ENCODE results near the gene APLP1. TPM values are rescaled to one million over a fixed set of nuclear protein-coding genes. Genes with fewer than 3 reads are reported as not detected.
A peak's percentile ranks its signal among the peaks of the same experiment; 100 is the strongest.

APLP1 gene
- total RNA-seq, 1 experiment from 2014 or later = 11.5 TPM

DNA sequence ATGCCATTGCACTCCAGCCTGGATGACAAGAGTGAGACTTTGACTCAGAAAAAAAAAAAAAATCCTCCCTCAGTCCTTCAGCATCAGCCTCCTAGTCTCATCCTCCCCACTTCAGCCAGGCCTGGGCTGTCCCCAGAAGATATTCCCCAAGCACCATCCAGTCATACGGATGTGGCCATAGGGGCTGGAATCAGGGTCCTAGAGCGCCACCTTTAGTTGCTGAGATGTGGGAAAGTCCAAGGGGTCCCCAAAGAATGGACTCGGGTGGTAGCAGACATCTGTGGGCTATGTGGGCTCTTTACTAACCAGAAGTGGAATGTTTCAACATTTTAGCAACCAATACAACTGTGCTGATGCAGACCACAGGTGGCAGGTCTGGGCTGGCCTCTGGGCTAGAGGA is 42.8 kb downstream of the APLP1 start:
- TF ChIP-seq, protein P1, sequence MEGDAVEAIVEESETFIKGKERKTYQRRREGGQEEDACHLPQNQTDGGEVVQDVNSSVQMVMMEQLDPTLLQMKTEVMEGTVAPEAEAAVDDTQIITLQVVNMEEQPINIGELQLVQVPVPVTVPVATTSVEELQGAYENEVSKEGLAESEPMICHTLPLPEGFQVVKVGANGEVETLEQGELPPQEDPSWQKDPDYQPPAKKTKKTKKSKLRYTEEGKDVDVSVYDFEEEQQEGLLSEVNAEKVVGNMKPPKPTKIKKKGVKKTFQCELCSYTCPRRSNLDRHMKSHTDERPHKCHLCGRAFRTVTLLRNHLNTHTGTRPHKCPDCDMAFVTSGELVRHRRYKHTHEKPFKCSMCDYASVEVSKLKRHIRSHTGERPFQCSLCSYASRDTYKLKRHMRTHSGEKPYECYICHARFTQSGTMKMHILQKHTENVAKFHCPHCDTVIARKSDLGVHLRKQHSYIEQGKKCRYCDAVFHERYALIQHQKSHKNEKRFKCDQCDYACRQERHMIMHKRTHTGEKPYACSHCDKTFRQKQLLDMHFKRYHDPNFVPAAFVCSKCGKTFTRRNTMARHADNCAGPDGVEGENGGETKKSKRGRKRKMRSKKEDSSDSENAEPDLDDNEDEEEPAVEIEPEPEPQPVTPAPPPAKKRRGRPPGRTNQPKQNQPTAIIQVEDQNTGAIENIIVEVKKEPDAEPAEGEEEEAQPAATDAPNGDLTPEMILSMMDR (IDR thresholded peaks at IDR 0.05; ENCODE audit: unreplicated experiment) = no peak
- H3K27me3 Mint-ChIP-seq (ENCODE audit: unreplicated experiment) = peaks cover 14% of the 10 kb centered on the region
- H3K4me1 Mint-ChIP-seq (ENCODE audit: low read depth, unreplicated experiment) = no peaks in the 10 kb centered on the region
- no TSS peak for BruUV-seq (replicated peaks)
- H3K36me3 Mint-ChIP-seq (ENCODE audit: insufficient read depth, unreplicated experiment) = no peaks in the 10 kb centered on the region
- no peak overlapping the region for H3K4me3 Mint-ChIP-seq (ENCODE audit: low read depth, unreplicated experiment)
- CTCF ChIA-PET = interaction anchor here (1.2 kb wide), 1 partner anchor 11 kb away, joined by 3 read pairs; the partner anchor contains the start of gene NFKBID
- intact Hi-C loops (cut with micrococcal nuclease; ENCODE audit: unreplicated experiment) = no loop called here
- no peaks in the 10 kb centered on the region for H3K9me3 Mint-ChIP-seq (ENCODE audit: low read depth, unreplicated experiment)
- H3K27ac Mint-ChIP-seq (ENCODE audit: unreplicated experiment) = no peak overlapping the region
- DNase-seq = no peak

DNA sequence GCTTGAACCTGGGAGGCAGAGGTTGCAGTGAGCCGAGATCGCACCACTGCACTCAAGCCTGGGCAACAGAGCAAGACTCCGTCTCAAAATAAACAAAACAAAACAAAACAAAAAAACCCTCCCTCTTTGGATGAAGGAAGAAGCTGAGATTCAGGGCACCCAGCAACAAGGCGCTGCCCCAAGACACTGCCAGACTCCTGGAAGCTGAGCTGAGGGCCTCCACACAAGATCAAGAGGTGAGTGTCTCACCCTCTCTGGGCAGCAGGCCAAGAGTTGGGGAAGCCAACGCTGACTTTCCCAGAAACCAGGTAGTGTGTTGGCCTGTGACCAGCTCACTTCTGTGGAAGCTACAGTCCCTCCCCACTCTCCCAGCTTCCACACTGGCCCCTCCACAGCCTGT is 43.4 kb downstream of the APLP1 start:
- BruUV-seq (replicated peaks) = no TSS peak
- intact Hi-C loops (cut with micrococcal nuclease; ENCODE audit: unreplicated experiment) = no loop called here
- peaks cover 14% of the 10 kb centered on the region for H3K27me3 Mint-ChIP-seq (ENCODE audit: unreplicated experiment)

DNA sequence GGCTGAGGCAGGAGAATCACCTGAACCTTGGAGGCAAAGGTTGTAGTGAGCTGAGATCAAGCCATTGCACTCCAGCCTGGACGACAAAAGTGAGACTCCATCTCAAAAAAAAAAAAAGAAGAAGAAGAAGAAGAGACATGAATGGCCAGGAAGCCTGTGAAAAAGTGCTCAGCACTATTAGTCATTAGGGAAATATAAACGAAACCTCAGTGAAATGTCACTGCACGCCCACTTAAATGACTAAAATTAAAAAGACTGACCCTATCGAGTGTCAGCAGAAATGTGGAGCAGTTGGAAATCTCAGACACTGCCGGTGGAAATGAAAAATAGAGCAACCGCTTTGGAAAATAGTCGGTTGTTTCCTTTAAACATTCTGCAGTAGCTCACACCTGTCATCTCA is 45.2 kb downstream of the APLP1 start:
- TF ChIP-seq, protein P1 (IDR thresholded peaks at IDR 0.05; ENCODE audit: unreplicated experiment) = no peak
- CTCF ChIA-PET = no interaction called here
- H3K27me3 Mint-ChIP-seq (ENCODE audit: unreplicated experiment) = peaks cover 14% of the 10 kb centered on the region
- no peak overlapping the region for H3K27ac Mint-ChIP-seq (ENCODE audit: unreplicated experiment)
- no peaks in the 10 kb centered on the region for H3K36me3 Mint-ChIP-seq (ENCODE audit: insufficient read depth, unreplicated experiment)
- no peak overlapping the region for H3K4me3 Mint-ChIP-seq (ENCODE audit: low read depth, unreplicated experiment)
- intact Hi-C loops (cut with micrococcal nuclease; ENCODE audit: unreplicated experiment) = no loop called here
- H3K4me1 Mint-ChIP-seq (ENCODE audit: low read depth, unreplicated experiment) = no peaks in the 10 kb centered on the region
- no peaks in the 10 kb centered on the region for H3K9me3 Mint-ChIP-seq (ENCODE audit: low read depth, unreplicated experiment)
- no TSS peak for BruUV-seq (replicated peaks)
- no peak for DNase-seq

More for the DNA sequence above, 43.4 kb downstream of the APLP1 start:
- Mint-ChIP-seq H3K4me1 (ENCODE audit: low read depth, unreplicated experiment) (no peaks in the 10 kb centered on the region), H3K9me3 (ENCODE audit: low read depth, unreplicated experiment) (no peaks in the 10 kb centered on the region), H3K4me3 (ENCODE audit: low read depth, unreplicated experiment) (no peak overlapping the region), H3K36me3 (ENCODE audit: insufficient read depth, unreplicated experiment) (no peaks in the 10 kb centered on the region), H3K27ac (ENCODE audit: unreplicated experiment) (no peak overlapping the region)
- DNase-seq = peak; percentile 53
- CTCF ChIA-PET = interaction anchor here (1.2 kb wide), 1 partner anchor 12 kb away, joined by 3 read pairs; the partner anchor contains the start of gene NFKBID
- TF ChIP-seq, protein P1 (IDR thresholded peaks at IDR 0.05; ENCODE audit: unreplicated experiment) = no peak

- peaks cover 27% of the 10 kb centered on the region for H3K27me3 Mint-ChIP-seq (ENCODE audit: unreplicated experiment)
- no peak overlapping the region for H3K27ac Mint-ChIP-seq (ENCODE audit: unreplicated experiment)
- no peak for DNase-seq
- TF ChIP-seq, protein P1 (IDR thresholded peaks at IDR 0.05; ENCODE audit: unreplicated experiment) = no peak
- H3K4me3 Mint-ChIP-seq (ENCODE audit: low read depth, unreplicated experiment) = no peak overlapping the region
- intact Hi-C loops (cut with micrococcal nuclease; ENCODE audit: unreplicated experiment) = no loop called here
- CTCF ChIA-PET = interaction anchor here (0.8 kb wide), 1 partner anchor 12 kb away, joined by 4 read pairs; no protein-coding TSS in a partner anchor
- no peaks in the 10 kb centered on the region for H3K4me1 Mint-ChIP-seq (ENCODE audit: low read depth, unreplicated experiment)
- H3K36me3 Mint-ChIP-seq (ENCODE audit: insufficient read depth, unreplicated experiment) = no peaks in the 10 kb centered on the region
- BruUV-seq (replicated peaks) = no TSS peak
- H3K9me3 Mint-ChIP-seq (ENCODE audit: low read depth, unreplicated experiment) = no peaks in the 10 kb centered on the region
Observed at GRCh38 chr19:35915443-35915842, 47.1 kb downstream of the APLP1 start.
